GM19035 (cell line): Measurements from ENCODE around the gene ZDHHC21.

ENCODE experiments used
- ATAC-seq: cut with Tn5 transposase; IDR thresholded peaks from one replicate; pipeline ENCODE4 v1.9.1; 2021; ENCODE audit not compliant: unreplicated experiment

The ZDHHC21 gene

GRCh38 chr9:14693251-14693861 lies at the start of gene ZDHHC21:
TSS of gene ZDHHC21 (minus strand) at chr9:14693432. CDS start at chr9:14674340, 19,092 bp downstream.
- peak; percentile 85 for ATAC-seq

GRCh38 chr9:14741369-14741768 lies 48.1 kb upstream of the ZDHHC21 start:
- no peak for ATAC-seq

GRCh38 chr9:14733133-14733532 lies 39.9 kb upstream of the ZDHHC21 start:
- no peak for ATAC-seq

- no peak for ATAC-seq
These were observed 38.2 kb upstream of the ZDHHC21 start for GRCh38 chr9:14731294-14731981.

- no peak for ATAC-seq
These were observed 37.2 kb upstream of the ZDHHC21 start for GRCh38 chr9:14730461-14730898.

GRCh38 chr9:14723301-14723700 lies 30.1 kb upstream of the ZDHHC21 start:
- ATAC-seq, result no peak

- ATAC-seq, result no peak
These were observed 29.3 kb upstream of the ZDHHC21 start, which contains the start of gene CER1 for GRCh38 chr9:14722391-14723035. TSS of gene CER1 (minus strand) at chr9:14722733. CDS start at chr9:14722672, 61 bp downstream.

GRCh38 chr9:14719231-14719923 lies 26.1 kb upstream of the ZDHHC21 start:
- no peak for ATAC-seq

- ATAC-seq, result no peak
These were observed 21.9 kb upstream of the ZDHHC21 start for GRCh38 chr9:14715102-14715501.

- ATAC-seq, result no peak
These were observed 20.0 kb upstream of the ZDHHC21 start for GRCh38 chr9:14713187-14713767.

GRCh38 chr9:14710804-14711203 lies 17.6 kb upstream of the ZDHHC21 start:
- no peak for ATAC-seq

GRCh38 chr9:14706530-14707140 lies 13.4 kb upstream of the ZDHHC21 start:
- no peak for ATAC-seq

- no peak for ATAC-seq
These were observed 11.8 kb upstream of the ZDHHC21 start for GRCh38 chr9:14705079-14705478.

- no peak for ATAC-seq
These were observed 11.0 kb upstream of the ZDHHC21 start for GRCh38 chr9:14704281-14704680.

- ATAC-seq, result no peak
These were observed 9.0 kb upstream of the ZDHHC21 start for GRCh38 chr9:14702200-14702720.

- ATAC-seq, result peak; percentile 39
These were observed 572 bp downstream of the ZDHHC21 start for GRCh38 chr9:14692470-14693250.

GRCh38 chr9:14690948-14691730 lies 2.1 kb downstream of the ZDHHC21 start:
- ATAC-seq, result no peak

- no peak for ATAC-seq
These were observed 6.1 kb downstream of the ZDHHC21 start for GRCh38 chr9:14687042-14687719.
